PFSK-1 (cell line): ENCODE measurements around the gene ESAM.

Source experiments
- SIN3A ChIP-seq: IDR thresholded peaks from 2 replicates; pipeline ENCODE4 v1.6.1; 2012; ENCODE audit warnings: mild to moderate bottlenecking, low read length, moderate library complexity, borderline replicate concordance; ENCODE audit not compliant: insufficient read depth
- TAF1 ChIP-seq: IDR thresholded peaks from 2 replicates; pipeline ENCODE4 v1.6.1; 2012; ENCODE audit warnings: low read length, control low read depth, borderline replicate concordance; ENCODE audit not compliant: insufficient read depth

GRCh38 chr11:124762105-124762623 lies at the start of gene ESAM:
- TF ChIP-seq TAF1 (no peak), SIN3A (no peak)
